HL-60 (cell line): ENCODE results near the gene CSTF1.

Experiments
- GABPA ChIP-seq: IDR thresholded peaks from 2 replicates; pipeline ENCODE4 v1.6.1; 2012; ENCODE audit warnings: low read depth
- POLR2AphosphoS5 ChIP-seq: IDR thresholded peaks from 2 replicates; pipeline ENCODE4 v1.6.1; 2012; ENCODE audit warnings: low read depth
- REST ChIP-seq: IDR thresholded peaks from 2 replicates; pipeline ENCODE4 v1.6.1; 2012; ENCODE audit warnings: low read depth; ENCODE audit not compliant: insufficient replicate concordance
- TF ChIP-seq, protein P1 (sequence below): IDR thresholded peaks from one replicate; pipeline ENCODE4 v1.5.1; 2011; ENCODE audit warnings: low read length, control low read depth, inconsistent platforms; ENCODE audit not compliant: insufficient read depth

DNA sequence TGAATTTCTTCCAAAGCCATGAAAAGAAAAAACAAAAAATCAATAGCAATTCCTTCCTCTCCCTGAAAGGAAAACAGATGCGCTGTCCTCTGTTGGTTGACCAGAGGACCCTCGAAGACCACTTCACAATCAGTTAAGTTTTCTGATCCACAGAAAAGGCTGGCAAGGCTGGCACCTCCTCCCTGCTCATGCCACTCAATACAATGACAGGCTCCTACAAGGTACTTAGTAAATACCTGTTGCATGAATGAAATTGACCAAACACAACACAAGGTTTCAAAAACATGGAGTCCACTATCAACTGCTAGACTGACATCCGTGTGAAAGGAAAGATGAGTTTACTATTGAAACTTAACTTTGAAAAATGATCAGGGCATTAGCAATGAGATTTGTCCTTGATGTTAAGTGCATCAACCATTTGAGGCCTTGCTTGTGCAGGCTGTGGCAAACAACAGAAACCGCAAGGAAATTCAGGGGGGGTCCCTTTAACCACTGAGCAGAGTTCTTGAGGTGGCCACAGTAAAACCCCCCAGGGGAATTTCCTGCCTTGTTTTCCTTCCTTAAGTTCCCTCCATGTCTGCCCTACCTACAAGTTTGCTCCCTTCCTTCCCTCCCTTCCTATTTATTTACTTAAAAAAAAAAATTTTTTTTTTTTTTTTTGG, 48.0 kb downstream of the CSTF1 start:
- TF ChIP-seq, protein P1, sequence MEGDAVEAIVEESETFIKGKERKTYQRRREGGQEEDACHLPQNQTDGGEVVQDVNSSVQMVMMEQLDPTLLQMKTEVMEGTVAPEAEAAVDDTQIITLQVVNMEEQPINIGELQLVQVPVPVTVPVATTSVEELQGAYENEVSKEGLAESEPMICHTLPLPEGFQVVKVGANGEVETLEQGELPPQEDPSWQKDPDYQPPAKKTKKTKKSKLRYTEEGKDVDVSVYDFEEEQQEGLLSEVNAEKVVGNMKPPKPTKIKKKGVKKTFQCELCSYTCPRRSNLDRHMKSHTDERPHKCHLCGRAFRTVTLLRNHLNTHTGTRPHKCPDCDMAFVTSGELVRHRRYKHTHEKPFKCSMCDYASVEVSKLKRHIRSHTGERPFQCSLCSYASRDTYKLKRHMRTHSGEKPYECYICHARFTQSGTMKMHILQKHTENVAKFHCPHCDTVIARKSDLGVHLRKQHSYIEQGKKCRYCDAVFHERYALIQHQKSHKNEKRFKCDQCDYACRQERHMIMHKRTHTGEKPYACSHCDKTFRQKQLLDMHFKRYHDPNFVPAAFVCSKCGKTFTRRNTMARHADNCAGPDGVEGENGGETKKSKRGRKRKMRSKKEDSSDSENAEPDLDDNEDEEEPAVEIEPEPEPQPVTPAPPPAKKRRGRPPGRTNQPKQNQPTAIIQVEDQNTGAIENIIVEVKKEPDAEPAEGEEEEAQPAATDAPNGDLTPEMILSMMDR: no peak
- TF ChIP-seq REST: no peak
- TF ChIP-seq POLR2AphosphoS5: no peak
- no peak for TF ChIP-seq GABPA
